ENCODE measurements around the gene CAV2.

CAV2 gene

GRCh38 chr7:116549370-116549769 lies 49.8 kb downstream of the CAV2 start:
- DNase-seq: no peak

GRCh38 chr7:116551692-116552091 lies 52.2 kb downstream of the CAV2 start:
- DNase-seq: no peak

- no peak for DNase-seq
Observed at GRCh38 chr7:116552602-116553001, 53.1 kb downstream of the CAV2 start.

- no peak for DNase-seq
Observed at GRCh38 chr7:116553168-116553964, 53.8 kb downstream of the CAV2 start.

GRCh38 chr7:116554436-116554835 lies 54.9 kb downstream of the CAV2 start:
- no peak for DNase-seq

- DNase-seq: no peak
Observed at GRCh38 chr7:116554911-116555310, 55.4 kb downstream of the CAV2 start.

GRCh38 chr7:116557066-116557585 lies 57.6 kb downstream of the CAV2 start:
- no peak for DNase-seq

GRCh38 chr7:116557901-116558300 lies 58.4 kb downstream of the CAV2 start:
- DNase-seq: no peak
